GM21717 (cell line): ENCODE data around the gene KLF15.

Experiments
- ATAC-seq: cut with Tn5 transposase; IDR thresholded peaks from one replicate; pipeline ENCODE4 v1.9.1; 2021; ENCODE audit warnings: mild to moderate bottlenecking, moderate library complexity; ENCODE audit not compliant: unreplicated experiment

The KLF15 gene

GRCh38 chr3:126364130-126364695, 7.0 kb upstream of the KLF15 start:
- ATAC-seq = no peak

- no peak for ATAC-seq
Observed at GRCh38 chr3:126361211-126361610, 4.0 kb upstream of the KLF15 start.

- no peak for ATAC-seq
Observed at GRCh38 chr3:126360714-126361060, 3.5 kb upstream of the KLF15 start.

DNA sequence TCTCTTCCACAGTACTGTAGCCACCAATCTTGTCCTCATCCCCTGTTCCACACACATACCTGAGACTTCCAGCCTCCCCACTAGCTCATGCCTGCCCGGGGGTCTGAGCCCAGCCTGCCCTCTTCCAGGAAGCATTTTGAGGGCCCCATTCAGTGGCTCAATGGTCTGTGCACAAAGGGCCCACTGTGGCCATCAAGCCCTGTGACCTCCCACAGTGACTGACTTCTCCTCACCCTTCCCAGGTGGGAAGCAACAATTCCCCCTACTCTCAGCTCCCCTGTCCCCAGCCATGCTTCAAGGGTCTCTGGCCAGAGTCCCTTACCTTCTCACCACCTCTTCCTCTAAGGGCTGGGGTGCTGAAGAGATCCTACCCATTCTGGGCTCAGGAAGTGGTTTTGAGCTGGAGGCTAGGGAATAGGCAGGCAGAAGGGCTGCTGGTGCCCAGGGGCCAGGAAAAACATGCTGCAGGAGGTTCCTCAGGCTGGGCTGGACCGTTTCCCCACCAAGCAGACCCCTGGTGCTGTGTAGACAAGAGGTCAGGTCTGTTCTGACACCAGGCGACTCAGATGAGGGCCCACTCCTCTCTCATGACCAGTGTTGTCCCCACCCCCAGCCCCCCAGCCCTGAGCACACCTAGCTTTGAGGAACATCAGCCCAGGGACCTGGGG, 3.0 kb upstream of the KLF15 start:
- ATAC-seq = no peak

- no peak for ATAC-seq
Observed at GRCh38 chr3:126358816-126359181, 1.6 kb upstream of the KLF15 start.

GRCh38 chr3:126358038-126358815, 1.0 kb upstream of the KLF15 start:
- ATAC-seq = no peak

DNA sequence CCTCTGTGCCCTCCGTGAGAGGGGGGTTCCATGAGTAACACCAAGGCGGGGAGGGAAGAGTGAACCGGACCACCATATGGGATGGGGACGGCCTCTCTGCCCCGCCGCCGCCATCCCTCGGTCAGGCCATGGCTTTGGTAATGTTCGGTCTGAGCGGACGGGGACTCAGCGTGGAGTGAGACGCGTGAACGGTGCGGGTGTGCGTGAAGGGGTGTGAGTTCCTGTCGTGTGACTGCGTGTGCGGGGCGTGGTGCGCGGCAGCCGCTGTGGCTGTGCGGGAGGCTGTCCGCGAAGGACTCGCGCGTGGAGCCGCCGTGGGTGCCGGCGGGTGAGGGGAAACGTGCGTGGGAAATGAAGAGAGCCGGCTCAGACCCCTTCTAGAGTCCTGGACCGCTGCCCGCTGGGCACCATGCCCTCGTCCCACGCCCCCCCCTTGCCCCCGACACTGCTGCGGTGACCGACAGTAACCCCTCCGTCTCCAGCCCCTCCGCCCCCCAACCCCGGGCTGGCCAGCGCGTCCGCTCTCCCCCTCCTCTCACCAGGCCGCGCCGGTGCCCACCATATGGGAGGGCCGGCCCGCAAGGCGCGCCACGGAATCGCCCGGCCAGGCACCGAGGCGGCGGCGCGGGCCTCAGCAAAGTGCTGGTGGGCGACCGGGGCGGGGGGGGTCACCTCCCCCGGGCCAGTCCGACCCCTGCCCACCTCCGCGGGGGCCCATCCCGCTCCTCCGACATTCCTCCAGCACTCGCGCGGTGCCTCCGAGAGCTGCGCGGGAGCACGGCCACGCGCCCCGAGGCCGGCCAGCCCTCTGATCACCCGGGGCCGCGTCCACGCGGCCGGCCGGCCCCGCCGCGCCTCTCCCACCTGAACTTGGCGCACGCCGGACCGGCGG, 589 bp downstream of the KLF15 start:
- no peak for ATAC-seq

GRCh38 chr3:126355777-126356372, 1.3 kb downstream of the KLF15 start:
- no peak for ATAC-seq

GRCh38 chr3:126355251-126355650, 2.0 kb downstream of the KLF15 start:
- no peak for ATAC-seq

- no peak for ATAC-seq
Observed at GRCh38 chr3:126354776-126355175, 2.4 kb downstream of the KLF15 start.

DNA sequence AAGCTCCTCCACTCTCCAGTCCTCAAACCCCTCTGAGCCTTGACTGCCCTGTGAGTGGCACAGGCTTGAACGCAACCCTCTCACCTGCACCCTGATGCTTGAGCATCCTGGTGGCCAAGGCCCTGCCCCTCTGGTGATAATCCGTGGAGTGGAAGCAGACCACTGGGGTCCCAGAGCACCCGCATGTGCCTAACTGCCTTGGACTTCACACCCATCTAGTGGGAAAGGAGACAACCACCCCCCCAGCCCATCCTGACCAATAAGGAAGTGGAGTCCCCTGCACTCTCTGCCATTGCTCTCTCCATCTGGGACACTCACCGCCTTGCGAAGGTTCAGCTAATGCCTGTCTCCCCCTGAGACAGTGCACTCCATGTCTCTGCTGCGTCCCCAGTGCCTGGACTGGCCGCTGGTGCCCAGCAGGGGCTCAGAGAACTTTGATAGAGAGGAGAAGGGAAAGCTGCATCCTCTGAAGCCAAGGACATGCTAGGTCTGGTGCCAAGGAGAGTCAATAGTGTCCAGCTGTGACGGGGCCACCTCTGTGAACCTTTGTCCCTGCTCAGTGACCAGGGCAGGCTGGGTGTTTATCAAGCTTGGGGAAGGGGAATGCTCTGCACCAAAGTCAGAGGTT, 3.4 kb downstream of the KLF15 start:
- no peak for ATAC-seq

GRCh38 chr3:126352476-126353454, 4.4 kb downstream of the KLF15 start:
- no peak for ATAC-seq

GRCh38 chr3:126351771-126352475, 5.3 kb downstream of the KLF15 start:
- no peak for ATAC-seq

DNA sequence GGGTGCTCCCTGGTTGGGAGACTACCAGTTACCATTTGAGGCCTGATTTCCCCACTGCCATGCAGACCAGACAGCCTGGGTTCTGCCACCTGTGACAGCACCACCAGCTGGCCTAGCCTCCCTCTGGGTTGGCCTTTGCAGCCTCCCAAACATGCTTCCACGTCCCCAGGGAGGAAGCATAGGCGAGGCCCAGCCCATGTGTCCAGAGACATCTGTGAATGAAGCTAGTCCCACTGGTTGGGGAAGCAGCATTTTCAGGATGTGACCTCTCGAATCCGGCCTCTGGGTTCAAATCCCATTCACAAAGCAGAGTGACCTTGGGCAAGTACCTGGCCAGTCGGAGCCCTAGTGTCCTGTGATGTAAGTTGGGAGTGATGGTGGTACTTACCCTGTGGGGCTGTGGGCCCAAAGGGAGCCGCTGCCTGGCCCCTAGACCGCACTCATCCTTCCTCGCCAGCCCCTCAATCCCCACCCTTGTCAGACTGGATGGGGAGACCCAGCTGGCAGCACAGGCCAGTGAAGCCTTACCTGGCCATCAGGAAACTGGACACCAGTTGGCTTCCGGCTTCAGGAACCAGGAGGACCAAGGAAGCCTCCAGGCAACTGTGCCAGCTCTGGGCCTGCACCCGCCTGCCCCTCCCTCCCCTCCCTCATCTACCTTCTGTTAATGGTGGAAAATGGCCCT, 6.0 kb downstream of the KLF15 start:
- no peak for ATAC-seq

- no peak for ATAC-seq
Observed at GRCh38 chr3:126350502-126351085, 6.6 kb downstream of the KLF15 start.

- no peak for ATAC-seq
Observed at GRCh38 chr3:126349611-126350501, 7.4 kb downstream of the KLF15 start.

- ATAC-seq = no peak
Observed at GRCh38 chr3:126349071-126349470, 8.1 kb downstream of the KLF15 start.
